Immature natural killer cell (primary cell): ENCODE measurements around the gene RAB17. TPM values are rescaled to one million over a fixed set of nuclear protein-coding genes. Genes with fewer than 3 reads are reported as not detected.

Source experiments
- DNase-seq, 3 donors: peaks; one replicate each; pipeline ENCODE4 v3.0.0; 2022; ENCODE audit warnings: mixed read lengths in 1 of 3
- H3K27ac Mint-ChIP-seq, 6 donors: one replicate each; pipeline ENCODE4 v1.8.0; 2020; ENCODE audit warnings: mixed read lengths in 6 of 6, mild to moderate bottlenecking in 5 of 6, inconsistent platforms in 4 of 6, moderate library complexity in 3 of 6
- H3K27me3 Mint-ChIP-seq, 3 donors: one replicate each; pipeline ENCODE4 v1.8.0; 2020 to 2021; ENCODE audit warnings: low read depth in 3 of 3, mild to moderate bottlenecking in 3 of 3, mixed read lengths in 3 of 3, moderate library complexity in 3 of 3, inconsistent platforms in 1 of 3
- H3K36me3 Mint-ChIP-seq, 3 donors: one replicate each; pipeline ENCODE4 v1.8.0; 2020; ENCODE audit warnings: mixed read lengths in 3 of 3, inconsistent platforms in 2 of 3, mild to moderate bottlenecking in 2 of 3
- H3K4me1 Mint-ChIP-seq, 2 donors: one replicate each; pipeline ENCODE4 v1.8.0; 2020; ENCODE audit warnings: inconsistent platforms in 2 of 2, mild to moderate bottlenecking in 2 of 2, mixed read lengths in 2 of 2, moderate library complexity in 1 of 2
- H3K4me3 Mint-ChIP-seq, 5 donors: one replicate each; pipeline ENCODE4 v1.8.0; 2020; ENCODE audit warnings: mild to moderate bottlenecking in 5 of 5, mixed read lengths in 5 of 5, inconsistent platforms in 3 of 5, moderate library complexity in 3 of 5
- H3K9me3 Mint-ChIP-seq, 6 donors: one replicate each; pipeline ENCODE4 v1.8.0; 2020; ENCODE audit warnings: mild to moderate bottlenecking in 6 of 6, mixed read lengths in 6 of 6, inconsistent platforms in 4 of 6, moderate library complexity in 3 of 6
- polyA plus RNA-seq, 3 donors: library from polyadenylated mRNA; unstranded; fragments of 300-500 nt; fragmentation: Illumina TruSeq; gene quantifications; one replicate each; pipeline ENCODE4 v1.2.3, GENCODE V29; 2021

RAB17 gene
- polyA plus RNA-seq, 3 donors from 2014 or later = not detected

GRCh38 chr2:237532160-237532559 is 58.4 kb downstream of the RAB17 start:
- no peak for DNase-seq
- no peak overlapping the region for H3K4me3 Mint-ChIP-seq
- H3K9me3 Mint-ChIP-seq = no peaks in the 10 kb centered on the region
- H3K36me3 Mint-ChIP-seq = no peaks in the 10 kb centered on the region
- no peak overlapping the region for H3K27ac Mint-ChIP-seq
- peaks cover 0 to 5% (median 2%) of the 10 kb centered on the region in 3 donors for H3K27me3 Mint-ChIP-seq
- no peaks in the 10 kb centered on the region for H3K4me1 Mint-ChIP-seq

- no peak overlapping the region for H3K27ac Mint-ChIP-seq
- H3K9me3 Mint-ChIP-seq = no peaks in the 10 kb centered on the region
- DNase-seq = no peak
- no peak overlapping the region for H3K4me3 Mint-ChIP-seq
- no peaks in the 10 kb centered on the region for H3K4me1 Mint-ChIP-seq
- H3K27me3 Mint-ChIP-seq = peaks cover 0 to 5% (median 2%) of the 10 kb centered on the region in 3 donors
- no peaks in the 10 kb centered on the region for H3K36me3 Mint-ChIP-seq
These were observed 59.8 kb downstream of the RAB17 start for GRCh38 chr2:237530472-237531433.

- H3K36me3 Mint-ChIP-seq = no peaks in the 10 kb centered on the region
- H3K4me3 Mint-ChIP-seq = no peak overlapping the region
- H3K4me1 Mint-ChIP-seq = no peaks in the 10 kb centered on the region
- H3K27ac Mint-ChIP-seq = peak overlapping the region in 1 of 6 donors; percentile 15
- peaks cover 0 to 5% (median 2%) of the 10 kb centered on the region in 3 donors for H3K27me3 Mint-ChIP-seq
- no peaks in the 10 kb centered on the region for H3K9me3 Mint-ChIP-seq
- no peak for DNase-seq
These were observed 60.8 kb downstream of the RAB17 start for GRCh38 chr2:237529452-237530402.

- H3K27ac Mint-ChIP-seq = no peak overlapping the region
- no peaks in the 10 kb centered on the region for H3K36me3 Mint-ChIP-seq
- H3K9me3 Mint-ChIP-seq = no peaks in the 10 kb centered on the region
- H3K4me3 Mint-ChIP-seq = no peak overlapping the region
- no peak for DNase-seq
- H3K27me3 Mint-ChIP-seq = peaks cover 0 to 5% (median 2%) of the 10 kb centered on the region in 3 donors
- H3K4me1 Mint-ChIP-seq = no peaks in the 10 kb centered on the region
These were observed 62.8 kb downstream of the RAB17 start for GRCh38 chr2:237527766-237528165.

GRCh38 chr2:237527233-237527632 is 63.3 kb downstream of the RAB17 start:
- no peak overlapping the region for H3K4me3 Mint-ChIP-seq
- H3K9me3 Mint-ChIP-seq = no peaks in the 10 kb centered on the region
- no peaks in the 10 kb centered on the region for H3K36me3 Mint-ChIP-seq
- no peak for DNase-seq
- H3K4me1 Mint-ChIP-seq = no peaks in the 10 kb centered on the region
- H3K27me3 Mint-ChIP-seq = peaks cover 0 to 3% (median 2%) of the 10 kb centered on the region in 3 donors
- H3K27ac Mint-ChIP-seq = no peak overlapping the region

- no peaks in the 10 kb centered on the region for H3K36me3 Mint-ChIP-seq
- no peaks in the 10 kb centered on the region for H3K9me3 Mint-ChIP-seq
- no peaks in the 10 kb centered on the region for H3K4me1 Mint-ChIP-seq
- H3K27ac Mint-ChIP-seq = no peak overlapping the region
- H3K4me3 Mint-ChIP-seq = no peak overlapping the region
- DNase-seq = no peak
- H3K27me3 Mint-ChIP-seq = peaks cover 0 to 3% (median 0%) of the 10 kb centered on the region in 3 donors
These were observed 64.9 kb downstream of the RAB17 start for GRCh38 chr2:237525559-237526157.

- Mint-ChIP-seq H3K4me3 (no peak overlapping the region), H3K36me3 (no peaks in the 10 kb centered on the region), H3K9me3 (no peaks in the 10 kb centered on the region), H3K27ac (no peak overlapping the region), H3K27me3 (peaks cover 0 to 3% (median 0%) of the 10 kb centered on the region in 3 donors), H3K4me1 (no peaks in the 10 kb centered on the region)
- no peak for DNase-seq
These were observed 65.9 kb downstream of the RAB17 start for GRCh38 chr2:237524631-237525030.

Other genes with a start within 250 kb of the RAB17 start
- gene COL6A3, start 176.6 kb downstream of the RAB17 start, polyA plus RNA-seq = under 1 TPM in 1 of 3 donors, not detected in 2; 0.04 TPM
- gene MLPH, start 103.5 kb downstream of the RAB17 start, polyA plus RNA-seq = not detected
- not detected for gene PRLH, start 24.2 kb downstream of the RAB17 start, polyA plus RNA-seq
- 100 to 1,000 TPM in 1 of 3 donors, 10 to 100 TPM in 2; 62.5 to 137 (median 80.0) TPM for gene LRRFIP1, start 36.9 kb upstream of the RAB17 start, polyA plus RNA-seq
- under 1 TPM in 1 of 3 donors, not detected in 2; 0.08 TPM for gene RBM44, start 208.0 kb upstream of the RAB17 start, polyA plus RNA-seq